BE2C (cell line): ENCODE data around the gene RIPPLY3. TPM values are rescaled to one million over a fixed set of nuclear protein-coding genes. Genes with fewer than 3 reads are reported as not detected.

Source experiments
- DNase-seq: peaks from one replicate; pipeline ENCODE4 v3.0.0-alpha.2; 2020
- H3K27me3 ChIP-seq: fragments of 250-450 bp; sonication (Bioruptor Pico); 2 replicates; pipeline ENCODE4 v1.5.1; 2020; ENCODE audit warnings: mild to moderate bottlenecking
- H3K36me3 ChIP-seq: fragments of 250-450 bp; sonication (Bioruptor Pico); 2 replicates; pipeline ENCODE4 v1.5.1; 2020; ENCODE audit warnings: mild to moderate bottlenecking
- H3K4me1 ChIP-seq: fragments of 250-450 bp; sonication (Bioruptor Pico); 2 replicates; pipeline ENCODE4 v1.5.1; 2020
- H3K4me3 ChIP-seq: 2 replicates; pipeline ENCODE4 v1.5.1; 2011; ENCODE audit warnings: low read depth, low read length
- H3K9me3 ChIP-seq: fragments of 250-450 bp; sonication (Bioruptor Pico); 2 replicates; pipeline ENCODE4 v1.5.1; 2020
- polyA plus RNA-seq: library from polyadenylated mRNA; unstranded; fragments of >200 nt; gene quantifications from one replicate; pipeline ENCODE4 v1.2.1, GENCODE V29; 2012; ENCODE audit warnings: low read depth, missing spikeins; ENCODE audit not compliant: insufficient read length, insufficient read depth
- TF ChIP-seq, protein P1 (sequence below): IDR thresholded peaks from 2 replicates; pipeline ENCODE4 v1.5.1; 2012; ENCODE audit warnings: mild to moderate bottlenecking, low read depth, low read length

Gene RIPPLY3, protein sequence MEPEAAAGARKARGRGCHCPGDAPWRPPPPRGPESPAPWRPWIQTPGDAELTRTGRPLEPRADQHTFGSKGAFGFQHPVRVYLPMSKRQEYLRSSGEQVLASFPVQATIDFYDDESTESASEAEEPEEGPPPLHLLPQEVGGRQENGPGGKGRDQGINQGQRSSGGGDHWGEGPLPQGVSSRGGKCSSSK
- polyA plus RNA-seq = not detected

DNA sequence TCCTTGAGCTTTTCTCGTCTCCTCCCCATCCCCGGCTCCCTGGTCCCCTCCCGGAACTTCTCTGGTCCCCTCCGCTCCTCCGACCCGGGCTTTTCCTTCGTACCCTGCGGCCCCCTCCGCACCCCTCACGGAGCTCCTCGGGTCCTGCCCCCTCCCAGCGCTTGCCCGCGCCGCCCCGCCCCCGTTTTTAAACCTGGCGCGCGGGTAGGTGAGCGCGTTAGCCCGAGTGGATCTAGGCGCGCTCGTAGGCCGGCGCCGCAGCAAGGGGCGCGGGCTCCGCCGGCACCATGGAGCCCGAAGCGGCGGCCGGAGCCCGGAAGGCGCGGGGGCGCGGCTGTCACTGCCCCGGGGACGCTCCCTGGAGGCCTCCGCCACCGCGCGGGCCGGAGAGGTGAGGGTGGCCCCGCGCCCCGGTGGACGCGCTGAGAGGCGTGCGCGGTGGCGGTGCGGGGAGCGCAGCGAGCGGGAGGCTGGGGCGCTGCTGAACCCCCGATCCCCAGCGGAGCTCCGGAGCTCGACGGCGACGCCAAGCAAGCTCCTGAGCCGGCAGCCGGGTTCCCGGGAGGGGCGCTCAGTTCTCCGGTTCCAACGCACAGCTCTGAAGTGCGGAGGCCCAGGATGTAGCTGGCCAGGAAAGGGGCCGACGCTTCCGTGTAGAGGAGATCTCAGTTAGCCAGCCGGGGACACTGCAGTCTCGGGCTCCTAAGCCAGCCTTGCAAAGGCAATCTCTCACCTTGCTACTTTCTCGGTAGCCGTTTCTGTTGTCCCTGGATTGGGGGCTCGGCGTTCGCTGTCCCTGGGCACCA, at the start of gene RIPPLY3:
Gene RIPPLY3 (plus strand): TSS at position 217 of the 806 bp plus-strand sequence. CDS start 71 bp downstream, at position 288.
- peaks cover 4% of the 10 kb centered on the region for H3K27me3 ChIP-seq
- H3K4me1 ChIP-seq = no peaks in the 10 kb centered on the region
- peak within 1 kb of the TSS; percentile 50 for H3K4me3 ChIP-seq
- DNase-seq = peak; percentile 28
- TF ChIP-seq, protein P1, sequence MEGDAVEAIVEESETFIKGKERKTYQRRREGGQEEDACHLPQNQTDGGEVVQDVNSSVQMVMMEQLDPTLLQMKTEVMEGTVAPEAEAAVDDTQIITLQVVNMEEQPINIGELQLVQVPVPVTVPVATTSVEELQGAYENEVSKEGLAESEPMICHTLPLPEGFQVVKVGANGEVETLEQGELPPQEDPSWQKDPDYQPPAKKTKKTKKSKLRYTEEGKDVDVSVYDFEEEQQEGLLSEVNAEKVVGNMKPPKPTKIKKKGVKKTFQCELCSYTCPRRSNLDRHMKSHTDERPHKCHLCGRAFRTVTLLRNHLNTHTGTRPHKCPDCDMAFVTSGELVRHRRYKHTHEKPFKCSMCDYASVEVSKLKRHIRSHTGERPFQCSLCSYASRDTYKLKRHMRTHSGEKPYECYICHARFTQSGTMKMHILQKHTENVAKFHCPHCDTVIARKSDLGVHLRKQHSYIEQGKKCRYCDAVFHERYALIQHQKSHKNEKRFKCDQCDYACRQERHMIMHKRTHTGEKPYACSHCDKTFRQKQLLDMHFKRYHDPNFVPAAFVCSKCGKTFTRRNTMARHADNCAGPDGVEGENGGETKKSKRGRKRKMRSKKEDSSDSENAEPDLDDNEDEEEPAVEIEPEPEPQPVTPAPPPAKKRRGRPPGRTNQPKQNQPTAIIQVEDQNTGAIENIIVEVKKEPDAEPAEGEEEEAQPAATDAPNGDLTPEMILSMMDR = no peak
- no peaks in the 10 kb centered on the region for H3K36me3 ChIP-seq
- H3K9me3 ChIP-seq = no peaks in the 10 kb centered on the region

DNA sequence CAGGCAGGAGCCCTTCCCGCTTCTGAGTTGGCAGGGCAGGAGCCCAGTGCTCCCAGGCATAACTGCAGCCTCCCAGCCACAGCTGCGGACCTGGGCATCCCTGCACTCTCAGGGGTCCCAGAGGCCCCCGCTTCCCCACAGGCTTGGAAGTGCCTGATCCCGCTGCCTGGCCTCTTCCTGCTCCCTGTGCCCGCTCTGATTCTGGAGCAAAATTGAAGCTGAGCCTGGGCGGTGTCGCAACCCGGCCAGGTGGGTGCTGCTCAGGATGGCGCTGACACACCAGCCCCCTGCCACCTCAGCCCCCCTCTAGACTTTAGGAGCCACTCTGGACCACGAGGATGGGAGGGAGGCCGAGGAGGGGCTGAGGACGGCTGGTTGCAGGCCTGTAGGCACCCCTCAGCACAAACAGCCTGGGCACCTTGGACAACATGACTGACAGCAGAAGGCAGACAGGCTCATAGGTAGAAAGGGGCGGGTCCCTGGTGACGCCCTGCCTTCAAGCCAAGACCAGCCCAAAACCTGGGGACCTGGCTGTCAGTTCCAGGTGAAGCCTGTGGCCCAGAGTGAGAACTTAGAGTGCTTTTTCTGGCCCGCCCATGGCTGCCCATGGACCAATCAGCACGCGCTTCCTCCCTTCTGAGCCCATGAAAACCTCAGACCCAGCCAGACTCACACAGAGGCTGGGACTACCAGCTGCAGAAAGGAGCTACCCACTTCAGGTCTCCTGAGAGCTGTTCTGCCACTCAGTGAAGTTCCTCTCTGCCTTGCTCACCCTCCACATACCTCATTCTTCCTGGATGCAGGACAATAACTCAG, 47.3 kb upstream of the RIPPLY3 start:
- no peaks in the 10 kb centered on the region for H3K36me3 ChIP-seq
- DNase-seq = no peak
- no peaks in the 10 kb centered on the region; the same call in 1 of the 2 replicates for H3K4me1 ChIP-seq
- no peak overlapping the region for H3K4me3 ChIP-seq
- TF ChIP-seq, protein P1 = no peak
- H3K9me3 ChIP-seq = no peaks in the 10 kb centered on the region
- no peaks in the 10 kb centered on the region for H3K27me3 ChIP-seq

DNA sequence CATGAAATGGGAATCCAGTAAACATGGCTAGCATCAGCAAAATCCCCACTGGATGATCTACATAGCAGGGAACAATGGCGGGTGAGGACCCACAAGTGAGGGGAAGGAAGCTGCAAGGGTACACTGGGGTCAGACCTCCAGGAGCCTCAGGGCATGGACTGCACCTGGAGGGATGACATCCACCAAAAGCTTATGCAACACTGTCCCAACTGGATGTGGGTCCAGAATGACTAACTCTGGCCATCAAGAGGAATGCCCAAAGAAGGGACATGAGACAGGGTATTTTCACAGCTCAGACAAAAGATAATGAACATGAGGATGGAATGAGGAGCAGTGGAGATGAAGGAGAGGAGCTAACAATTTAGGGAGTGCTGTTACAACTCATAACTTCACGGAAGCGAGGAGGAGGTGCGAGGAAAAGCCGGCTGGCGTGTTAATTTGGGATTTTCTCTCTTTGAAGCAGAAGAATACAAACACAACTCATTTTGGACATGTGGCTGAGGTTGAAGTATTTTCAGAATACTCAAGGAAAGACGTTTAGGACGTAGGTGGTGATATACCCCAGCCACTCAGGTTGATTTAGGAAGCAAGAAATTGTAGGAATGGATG, 45.7 kb upstream of the RIPPLY3 start:
- H3K9me3 ChIP-seq = no peaks in the 10 kb centered on the region
- TF ChIP-seq, protein P1 = no peak
- H3K4me1 ChIP-seq = no peaks in the 10 kb centered on the region; the same call in 1 of the 2 replicates
- H3K27me3 ChIP-seq = no peaks in the 10 kb centered on the region
- no peak for DNase-seq
- H3K4me3 ChIP-seq = no peak overlapping the region
- H3K36me3 ChIP-seq = no peaks in the 10 kb centered on the region

DNA sequence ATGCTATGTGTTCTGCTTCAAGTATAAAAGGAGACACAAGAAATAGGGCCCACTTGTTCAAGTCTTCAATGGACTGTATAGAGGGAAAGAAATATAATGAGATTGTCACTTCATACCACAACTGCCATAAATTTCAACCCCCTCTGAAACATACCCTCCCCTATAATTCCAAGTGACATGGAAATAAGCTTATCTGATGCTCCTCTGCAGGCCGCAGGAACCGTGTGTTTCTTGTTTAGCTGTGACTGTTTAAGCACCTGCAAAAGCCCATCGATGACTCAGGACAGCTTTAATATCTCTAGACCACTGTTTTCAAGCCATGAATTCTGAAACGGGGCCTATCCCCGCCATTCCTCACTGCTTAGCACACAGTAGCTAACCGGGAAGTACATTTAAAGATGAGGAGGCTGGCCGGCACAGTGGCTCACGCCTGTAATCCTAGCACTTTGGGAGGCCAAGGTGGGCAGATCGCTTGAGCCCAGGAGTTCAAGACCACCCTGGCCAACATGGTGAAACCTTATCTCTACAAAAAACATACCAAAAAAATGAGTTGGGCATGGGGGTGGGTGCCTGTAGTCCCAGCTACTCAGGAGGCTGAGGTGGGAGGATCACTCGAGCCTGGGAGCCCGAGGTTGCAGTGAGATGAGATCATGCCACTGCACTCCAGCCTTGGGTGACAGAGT, 44.3 kb upstream of the RIPPLY3 start:
- Histone ChIP-seq H3K27me3 (no peaks in the 10 kb centered on the region), H3K4me3 (no peak overlapping the region), H3K4me1 (peaks cover 2% of the 10 kb centered on the region), H3K36me3 (no peaks in the 10 kb centered on the region), H3K9me3 (no peaks in the 10 kb centered on the region)
- TF ChIP-seq, protein P1 = no peak
- no peak for DNase-seq

DNA sequence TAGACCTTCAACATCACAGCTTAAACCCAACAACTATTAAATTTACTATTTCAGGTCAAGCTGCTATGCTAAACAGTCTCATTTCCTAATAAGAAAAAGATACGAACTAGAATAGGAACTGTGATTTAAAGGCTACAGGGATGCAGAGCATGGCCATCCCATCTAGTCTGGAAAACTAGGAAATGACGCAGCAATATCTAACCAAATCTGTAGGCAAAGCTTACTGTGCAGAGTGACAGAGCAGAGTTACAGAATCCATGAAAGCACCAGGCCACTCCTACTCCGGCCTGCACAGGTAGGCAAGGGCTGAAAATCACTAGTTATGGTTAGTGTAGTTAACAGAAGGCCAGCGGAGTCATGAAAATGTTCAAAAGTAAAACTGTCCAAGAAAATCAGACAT, 42.1 kb upstream of the RIPPLY3 start:
- Histone ChIP-seq H3K9me3 (peaks cover 3% of the 10 kb centered on the region; the same call in 1 of the 2 replicates), H3K27me3 (no peaks in the 10 kb centered on the region), H3K4me1 (peaks cover 5% of the 10 kb centered on the region), H3K36me3 (no peaks in the 10 kb centered on the region), H3K4me3 (no peak overlapping the region)
- TF ChIP-seq, protein P1 = no peak
- no peak for DNase-seq
